HG02610 (cell line): ENCODE results near the gene TOX3.

ENCODE experiments used
- ATAC-seq: cut with Tn5 transposase; IDR thresholded peaks from one replicate; pipeline ENCODE4 v1.9.1; 2021; ENCODE audit warnings: mild to moderate bottlenecking, moderate library complexity; ENCODE audit not compliant: unreplicated experiment

The TOX3 gene

GRCh38 chr16:52547004-52547833 is at the start of gene TOX3:
Gene TOX3, minus strand, starts transcription at chr16:52547143. Its CDS starts 420 bp downstream, at chr16:52546723.
- ATAC-seq: no peak

GRCh38 chr16:52592778-52593177 is 45.8 kb upstream of the TOX3 start:
- ATAC-seq: no peak

DNA sequence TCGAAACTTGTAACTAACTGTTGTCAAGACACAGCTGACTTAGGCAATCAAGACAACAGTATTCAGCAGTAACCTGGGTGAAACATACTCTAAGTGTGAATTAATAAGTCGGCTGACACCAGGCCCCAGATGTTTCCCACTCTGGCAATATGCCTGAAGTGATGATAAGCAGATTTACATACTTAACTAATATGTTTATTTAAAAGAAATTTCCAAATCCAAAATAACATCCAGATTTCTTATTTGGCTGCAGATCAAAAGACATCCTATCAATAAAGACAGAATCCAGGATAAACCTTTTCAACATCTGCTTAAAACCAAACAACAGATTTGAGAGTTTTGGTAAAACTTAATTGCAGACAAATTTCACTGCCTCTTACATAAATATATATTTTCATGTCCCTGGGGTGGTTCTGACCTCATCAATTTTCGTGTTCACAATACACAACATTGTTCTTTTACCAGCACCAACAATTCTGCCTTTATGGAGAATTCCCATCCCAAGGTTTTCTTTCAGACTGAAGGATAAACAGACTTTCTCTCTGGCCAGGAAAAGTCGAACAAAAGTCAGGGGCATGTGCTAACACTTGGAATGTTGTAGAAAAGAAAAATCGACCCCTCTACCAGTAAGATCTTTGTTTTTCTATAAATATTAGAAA is 45.1 kb upstream of the TOX3 start:
- no peak for ATAC-seq

- ATAC-seq: no peak
Observed at GRCh38 chr16:52591471-52591870, 44.5 kb upstream of the TOX3 start.

DNA sequence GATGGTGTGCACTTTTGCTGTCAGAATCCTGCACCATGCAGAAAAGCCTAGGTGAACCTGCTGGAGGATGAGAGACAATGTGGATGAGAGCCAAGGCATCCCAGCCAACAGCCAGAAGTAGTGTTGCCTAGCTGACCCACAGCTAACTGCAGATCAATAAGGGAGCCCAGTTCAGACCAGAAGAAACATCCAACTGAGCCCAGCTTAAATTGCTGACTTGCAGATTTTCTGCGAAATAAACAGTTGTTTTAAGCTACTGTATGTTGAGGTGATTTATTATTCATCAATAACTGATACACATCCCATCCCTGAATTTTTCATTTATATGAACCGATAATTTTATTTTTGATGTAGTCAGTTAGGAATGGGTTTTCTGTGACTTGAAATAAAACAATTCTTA is 39.2 kb upstream of the TOX3 start:
- no peak for ATAC-seq

DNA sequence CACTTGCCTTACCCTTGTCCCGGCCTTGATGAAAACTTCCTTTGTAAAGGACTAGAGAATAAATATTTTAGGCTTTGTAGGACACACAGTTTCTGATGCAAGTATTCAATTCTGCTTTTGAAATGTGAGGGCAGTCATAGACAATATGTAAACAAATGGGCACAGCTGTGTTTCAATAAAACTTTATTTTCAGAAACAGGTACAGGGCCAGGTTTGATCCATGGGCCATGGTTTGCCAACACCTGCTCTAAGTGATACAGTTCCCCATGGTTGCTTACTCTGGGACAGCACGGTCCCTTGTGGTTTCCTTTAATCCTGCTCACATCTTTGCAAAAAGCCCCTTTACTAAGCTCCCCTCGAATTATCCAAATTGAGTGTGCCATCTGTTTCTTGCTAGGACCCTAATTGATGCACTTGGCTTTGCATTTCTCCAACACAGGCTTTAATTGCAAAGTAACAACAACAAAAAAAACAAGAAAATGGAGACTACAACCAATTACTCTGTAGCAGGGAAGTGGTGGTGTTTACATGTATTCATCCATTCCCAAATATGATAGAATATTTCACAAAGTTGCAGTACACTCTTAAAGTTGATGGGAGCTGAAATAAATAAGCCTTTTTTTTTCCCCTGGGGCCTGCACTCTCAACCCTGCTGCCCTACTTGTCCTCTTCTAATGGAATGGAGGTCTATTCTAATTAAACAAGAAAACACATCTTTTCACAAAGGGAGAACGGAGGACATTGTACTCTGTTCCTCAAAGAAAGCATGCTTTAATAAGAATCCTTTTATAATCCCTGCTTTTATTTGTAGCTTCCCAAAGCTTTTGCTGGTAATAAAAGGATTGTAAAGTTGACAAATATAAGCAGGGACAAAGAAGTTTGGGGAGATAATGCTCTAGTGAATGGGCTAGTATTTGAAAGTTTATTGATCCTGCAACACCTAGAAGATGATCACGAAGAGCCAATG is 37.7 kb upstream of the TOX3 start:
- no peak for ATAC-seq

DNA sequence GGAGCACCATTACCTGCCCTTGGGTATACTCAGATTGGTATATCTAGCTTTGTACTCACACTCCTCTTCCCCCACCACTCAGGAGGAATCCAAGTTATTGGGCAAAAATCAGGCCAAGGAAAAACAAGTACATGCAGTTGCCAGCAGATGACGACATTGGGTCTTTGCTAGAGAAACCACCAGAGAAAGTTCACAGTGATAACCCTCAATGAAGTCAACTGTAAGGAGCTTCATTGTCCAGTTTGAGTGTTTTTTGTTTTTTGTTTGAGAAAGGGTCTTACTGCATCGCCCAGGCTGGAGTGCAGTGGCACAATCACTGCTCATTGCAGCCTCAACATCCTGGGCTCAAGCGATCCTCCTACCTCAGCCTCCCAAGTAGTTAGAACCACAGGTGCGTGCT is 34.6 kb upstream of the TOX3 start:
- ATAC-seq: no peak

DNA sequence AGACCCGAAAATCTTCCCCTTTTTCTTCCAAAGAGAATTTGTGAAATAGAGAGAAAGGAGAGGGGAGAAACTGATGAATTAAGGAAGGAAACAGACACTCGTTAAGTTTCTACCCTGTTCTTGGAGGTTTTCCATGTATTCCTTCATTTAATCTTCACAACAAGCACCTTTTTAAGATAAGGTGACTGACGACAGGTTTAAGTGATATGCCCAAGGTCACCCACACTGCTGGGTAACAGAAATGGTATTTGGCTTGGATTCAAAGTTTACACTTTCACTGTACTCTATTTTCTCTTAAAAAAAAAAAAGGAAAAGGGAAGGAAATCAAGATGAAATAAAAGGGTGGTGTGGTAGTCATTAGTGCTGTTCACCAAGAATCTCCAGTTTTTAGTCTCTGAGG is 33.5 kb upstream of the TOX3 start:
- no peak for ATAC-seq

GRCh38 chr16:52578829-52579498 is 32.0 kb upstream of the TOX3 start:
- ATAC-seq: no peak

DNA sequence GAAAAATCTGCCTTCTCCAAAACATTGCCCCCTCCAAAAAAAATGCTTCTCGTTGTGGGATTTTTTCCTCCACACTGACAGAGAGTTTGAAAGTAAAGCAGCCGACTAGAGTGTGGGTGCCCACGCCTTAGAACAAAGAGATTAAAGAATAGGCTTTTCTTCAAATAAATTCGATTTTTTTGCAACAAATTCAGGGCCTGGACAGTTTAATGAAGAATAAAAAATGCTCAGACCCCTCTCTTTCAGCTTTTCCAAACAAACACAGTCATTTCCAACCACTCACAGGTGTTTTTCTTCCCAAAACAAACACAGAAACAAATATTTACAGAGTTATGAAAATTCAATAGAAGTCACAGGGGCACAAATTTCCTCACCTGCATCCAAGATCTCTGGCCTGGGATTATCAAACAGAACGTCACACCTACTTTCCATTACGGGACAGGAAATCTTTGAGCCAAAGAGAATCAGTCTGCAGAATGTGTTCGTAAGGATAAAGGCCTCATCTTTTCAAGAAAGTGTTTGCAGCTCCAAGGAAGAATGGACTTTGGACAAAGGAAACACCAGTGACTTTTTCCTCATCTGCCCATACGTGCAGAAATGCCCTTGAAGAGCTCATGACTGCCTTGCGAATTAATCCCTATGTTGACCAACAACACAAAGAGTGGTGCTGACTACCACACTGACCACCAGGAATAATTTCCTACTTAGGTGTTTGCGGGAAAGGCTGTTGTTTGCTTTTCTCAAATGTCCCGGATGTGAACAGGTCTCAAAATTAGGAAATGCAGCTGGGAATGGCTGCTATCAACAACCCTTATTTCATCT is 31.3 kb upstream of the TOX3 start:
- ATAC-seq: no peak

DNA sequence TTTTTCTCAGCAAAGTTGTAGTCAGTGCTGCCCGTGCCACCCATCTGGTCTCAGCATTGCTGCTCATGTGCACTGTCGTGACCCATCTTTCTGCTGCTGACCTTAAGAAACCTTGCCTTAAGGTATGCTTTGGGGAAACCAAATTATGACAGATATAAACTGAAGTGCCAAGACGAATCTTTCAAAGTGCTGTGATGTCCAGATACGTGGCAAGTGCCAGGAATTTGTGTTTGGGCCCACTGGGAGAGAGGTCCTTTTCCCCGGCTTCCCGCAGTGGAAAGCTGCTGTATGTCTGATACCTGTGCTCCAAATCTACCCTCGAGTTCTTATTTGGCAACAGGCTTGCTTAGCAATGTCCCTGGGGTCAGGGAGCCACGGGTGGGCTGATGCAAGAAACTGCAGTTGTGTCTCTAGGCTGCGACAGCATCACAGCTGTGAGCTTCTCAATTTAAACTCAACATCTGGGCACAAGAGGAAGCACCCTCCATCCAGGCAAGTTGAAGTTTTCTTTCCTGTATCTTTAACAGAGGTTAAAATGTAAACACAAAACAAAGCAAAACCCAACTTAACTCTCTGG is 30.3 kb upstream of the TOX3 start:
- ATAC-seq: no peak

GRCh38 chr16:52573365-52574299 is 26.7 kb upstream of the TOX3 start:
- no peak for ATAC-seq

DNA sequence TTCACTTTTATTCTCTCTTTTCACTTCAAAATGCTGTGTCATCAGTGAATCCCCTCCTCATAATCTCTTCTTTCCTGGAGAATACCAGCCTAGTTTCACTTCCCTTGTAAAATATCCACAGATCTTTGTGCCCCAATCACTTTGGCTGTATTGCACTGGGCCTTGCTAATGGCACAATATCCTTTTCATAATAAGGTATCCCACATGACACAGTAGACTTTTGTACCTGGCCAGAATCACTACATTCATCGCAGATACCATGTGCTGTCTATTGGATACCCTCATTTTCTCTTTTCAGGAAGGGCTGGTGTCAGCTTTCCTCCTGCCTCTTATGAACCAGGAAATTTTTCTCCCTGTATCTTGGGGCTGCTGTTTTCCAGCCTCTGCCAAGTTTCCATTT is 25.7 kb upstream of the TOX3 start:
- no peak for ATAC-seq

- no peak for ATAC-seq
Observed at GRCh38 chr16:52570495-52571091, 23.6 kb upstream of the TOX3 start.

DNA sequence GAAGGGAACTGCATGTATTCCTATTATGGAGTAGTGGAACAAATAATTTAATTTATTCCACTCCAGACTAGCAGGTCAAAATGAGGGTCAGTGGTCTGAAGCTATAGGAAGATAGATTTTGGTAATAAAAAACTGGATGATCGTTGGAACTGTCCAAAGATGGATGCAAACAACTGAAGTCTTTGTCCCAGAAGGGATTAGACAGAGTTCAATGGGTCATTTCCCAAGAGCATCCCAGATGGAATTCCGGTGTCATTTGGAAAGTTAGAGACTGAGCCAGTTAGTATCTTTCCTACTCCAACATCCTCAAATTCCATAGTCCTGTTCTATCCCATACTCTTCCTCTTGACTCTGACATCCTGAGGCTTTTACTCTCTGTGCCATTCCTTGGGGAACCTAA is 22.8 kb upstream of the TOX3 start:
- no peak for ATAC-seq

GRCh38 chr16:52568983-52569690 is 22.2 kb upstream of the TOX3 start:
- no peak for ATAC-seq

GRCh38 chr16:52568495-52568894 is 21.6 kb upstream of the TOX3 start:
- no peak for ATAC-seq
